GM18867 (cell line): ENCODE data around the gene SKP1.
"Not testable (repeated sequence)": the region's sequence is repeated elsewhere in the genome, so short reads cannot be mapped to it uniquely, and the experiment has no call there.

Source experiments
- ATAC-seq: cut with Tn5 transposase; IDR thresholded peaks from one replicate; pipeline ENCODE4 v1.9.1; 2021; ENCODE audit warnings: mild to moderate bottlenecking, moderate library complexity; ENCODE audit not compliant: unreplicated experiment

SKP1 gene

DNA sequence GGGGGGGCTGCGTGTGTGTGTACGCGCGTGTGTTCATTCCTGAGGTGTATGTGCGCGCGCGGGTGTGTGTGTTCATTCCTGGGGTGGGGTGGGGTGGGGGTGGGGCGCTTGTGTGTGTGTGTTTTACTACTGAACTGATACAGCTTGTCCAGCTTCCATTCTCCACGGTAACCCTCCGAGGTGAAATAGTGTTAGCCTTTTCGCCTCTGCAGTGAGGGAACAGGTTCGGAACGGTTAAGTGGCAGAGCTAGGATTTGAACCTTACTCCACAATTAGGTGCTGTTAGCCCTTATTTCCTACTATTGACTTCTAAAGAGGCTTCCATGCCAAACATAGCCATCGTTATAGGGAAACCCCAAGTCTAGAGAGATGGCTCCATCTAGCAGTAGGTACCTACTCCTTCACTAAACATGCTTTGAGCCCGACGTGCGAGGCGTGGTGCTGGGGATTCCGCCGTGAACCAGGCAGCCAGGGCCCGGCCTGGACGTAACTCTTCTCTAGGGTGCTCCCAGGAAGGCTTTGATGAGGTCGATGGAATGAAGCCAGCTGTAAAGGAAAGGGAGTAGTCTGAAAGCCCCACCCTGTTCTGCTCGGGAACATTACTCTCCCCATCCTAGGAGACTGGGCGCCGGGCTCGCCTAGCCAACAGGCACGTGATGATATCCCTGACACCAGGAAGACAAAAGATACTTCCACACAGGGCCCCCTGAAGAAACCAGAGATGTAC, 782 bp upstream of the SKP1 start:
- no peak for ATAC-seq

GRCh38 chr5:134175921-134176510, 734 bp downstream of the SKP1 start:
- ATAC-seq = peak; percentile 26

DNA sequence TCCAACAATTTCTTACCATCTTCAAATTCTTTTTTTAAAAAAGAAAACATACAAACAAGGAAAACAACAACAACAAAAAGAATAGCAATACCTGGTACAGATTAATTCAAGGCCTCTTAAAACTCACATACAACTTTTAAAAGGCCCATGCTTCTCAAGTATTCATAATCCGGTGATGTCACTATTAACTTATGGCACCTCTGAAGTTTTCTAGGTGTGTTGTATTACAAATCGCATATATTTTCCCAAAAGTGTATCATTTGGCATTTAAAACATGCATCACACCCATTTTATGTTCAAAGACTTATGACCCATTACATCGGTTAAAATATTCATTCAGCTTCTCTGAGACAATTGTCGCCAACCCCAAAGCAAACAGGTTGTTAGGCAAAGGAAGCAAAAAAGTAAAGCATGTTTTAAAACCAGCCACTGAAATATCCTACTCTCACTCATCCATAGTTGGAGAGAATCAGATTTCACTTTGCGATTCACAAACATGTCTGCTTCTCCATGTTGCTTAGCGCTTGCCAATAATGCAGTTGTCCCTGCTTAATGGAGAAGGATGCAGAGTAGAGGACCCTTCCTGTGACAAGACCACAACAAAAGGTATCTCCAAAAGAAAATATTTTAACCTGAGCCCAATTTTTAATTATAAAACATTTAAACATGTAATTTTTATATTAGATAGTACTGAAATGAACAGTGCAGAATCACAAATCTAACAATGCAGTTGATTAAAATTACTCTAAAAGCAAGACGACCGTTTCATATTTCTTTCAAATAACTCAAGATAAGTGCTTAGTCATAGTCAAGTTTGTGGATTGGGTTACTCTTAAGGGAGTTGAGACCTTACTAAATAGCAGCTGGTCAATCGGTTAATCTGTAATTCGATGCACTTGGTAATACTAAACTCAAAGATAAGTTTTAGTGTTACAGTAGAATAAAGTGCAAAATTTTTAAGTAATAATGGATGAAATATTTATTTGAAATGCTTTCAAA, 1.6 kb downstream of the SKP1 start:
- ATAC-seq = no peak

- no peak for ATAC-seq
Observed at GRCh38 chr5:134171972-134172371, 4.8 kb downstream of the SKP1 start.

DNA sequence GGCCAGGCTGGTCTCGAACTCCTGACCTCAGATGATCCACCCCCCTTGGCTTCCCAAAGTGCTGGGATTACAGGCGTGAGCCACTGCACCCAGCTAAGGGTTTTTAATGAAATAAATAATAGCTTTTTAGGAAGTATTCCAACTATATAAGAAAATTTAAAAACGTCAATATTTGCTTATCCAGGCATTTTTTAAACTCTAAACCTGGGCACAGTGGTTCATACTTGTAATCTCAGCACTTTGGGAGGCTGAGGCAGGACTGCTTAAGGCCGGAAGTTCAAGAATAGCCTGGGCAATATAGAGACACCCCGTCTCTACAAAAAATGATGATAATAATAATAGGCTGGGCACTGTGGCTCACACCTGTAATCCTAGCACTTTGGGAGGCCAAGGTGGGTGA, 14.2 kb downstream of the SKP1 start:
- no peak for ATAC-seq

DNA sequence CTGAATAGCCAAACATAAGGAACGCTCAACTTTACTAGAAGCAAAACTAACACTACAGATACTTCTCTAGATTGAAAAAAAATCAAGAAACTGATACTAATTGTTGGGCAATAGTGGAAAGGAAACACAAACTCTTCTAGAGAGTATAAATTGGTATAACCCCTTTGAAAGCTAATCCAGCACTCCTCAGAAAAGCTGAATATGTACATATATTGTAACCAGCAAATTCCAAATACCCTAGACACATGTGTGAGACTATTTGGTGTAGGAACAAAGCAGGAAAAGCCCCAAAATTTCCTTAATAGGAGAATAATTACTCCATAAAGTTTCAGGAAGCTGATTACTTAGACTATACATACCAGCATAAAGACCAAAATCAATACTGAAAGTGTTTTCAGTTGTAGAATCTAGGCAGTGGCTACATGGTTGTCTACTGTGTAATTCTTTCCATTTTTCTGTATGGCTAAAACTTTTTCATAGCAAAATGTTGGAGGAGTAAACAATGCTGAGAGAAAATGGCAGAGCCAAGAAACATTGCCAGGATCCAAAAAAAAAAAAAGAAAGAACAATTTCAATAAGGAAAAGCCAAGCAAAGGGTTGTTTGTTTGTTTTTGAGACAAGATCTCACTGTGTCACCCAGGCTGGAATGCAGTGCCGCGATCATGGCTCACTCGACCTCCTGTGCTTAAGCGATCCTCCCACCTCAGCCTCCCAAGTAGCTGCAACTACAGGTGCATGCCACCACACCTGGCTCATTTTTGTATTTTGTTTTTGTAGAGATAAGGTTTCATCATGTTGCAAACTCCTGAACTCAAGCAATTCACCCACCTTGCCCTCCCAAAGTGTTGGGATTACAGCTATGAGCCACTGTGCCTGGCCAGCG, 15.0 kb downstream of the SKP1 start:
- no peak for ATAC-seq

GRCh38 chr5:134153657-134154056, 23.1 kb downstream of the SKP1 start:
- no peak for ATAC-seq

DNA sequence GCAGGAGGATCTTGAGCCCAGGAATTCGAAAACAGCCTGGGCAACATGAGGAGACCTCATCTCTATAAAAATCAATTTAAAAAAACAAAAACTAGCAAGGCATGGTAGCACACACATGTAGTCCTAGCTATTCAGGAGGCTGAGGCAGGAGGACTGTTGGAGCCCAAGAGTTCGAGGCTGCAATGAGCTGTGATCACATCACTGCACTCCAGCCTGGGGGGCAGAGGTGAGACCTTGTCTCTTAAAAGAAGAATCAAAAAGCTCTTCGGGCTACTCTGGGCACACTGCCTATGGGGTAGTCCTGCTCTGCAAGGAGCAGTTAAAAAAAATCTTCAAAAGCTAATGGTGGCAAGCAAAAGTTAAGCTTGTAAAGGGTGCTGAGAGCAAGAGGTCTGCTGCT, 23.5 kb downstream of the SKP1 start:
- no peak for ATAC-seq

- not testable (repeated sequence) for ATAC-seq
Observed at GRCh38 chr5:134152173-134152832, 24.4 kb downstream of the SKP1 start.

GRCh38 chr5:134151723-134152122, 25.0 kb downstream of the SKP1 start:
- ATAC-seq = no peak

- ATAC-seq = no peak
Observed at GRCh38 chr5:134149571-134150303, 27.0 kb downstream of the SKP1 start.

GRCh38 chr5:134148986-134149539, 27.7 kb downstream of the SKP1 start:
- no peak for ATAC-seq

- no peak for ATAC-seq
Observed at GRCh38 chr5:134148316-134148715, 28.4 kb downstream of the SKP1 start.

DNA sequence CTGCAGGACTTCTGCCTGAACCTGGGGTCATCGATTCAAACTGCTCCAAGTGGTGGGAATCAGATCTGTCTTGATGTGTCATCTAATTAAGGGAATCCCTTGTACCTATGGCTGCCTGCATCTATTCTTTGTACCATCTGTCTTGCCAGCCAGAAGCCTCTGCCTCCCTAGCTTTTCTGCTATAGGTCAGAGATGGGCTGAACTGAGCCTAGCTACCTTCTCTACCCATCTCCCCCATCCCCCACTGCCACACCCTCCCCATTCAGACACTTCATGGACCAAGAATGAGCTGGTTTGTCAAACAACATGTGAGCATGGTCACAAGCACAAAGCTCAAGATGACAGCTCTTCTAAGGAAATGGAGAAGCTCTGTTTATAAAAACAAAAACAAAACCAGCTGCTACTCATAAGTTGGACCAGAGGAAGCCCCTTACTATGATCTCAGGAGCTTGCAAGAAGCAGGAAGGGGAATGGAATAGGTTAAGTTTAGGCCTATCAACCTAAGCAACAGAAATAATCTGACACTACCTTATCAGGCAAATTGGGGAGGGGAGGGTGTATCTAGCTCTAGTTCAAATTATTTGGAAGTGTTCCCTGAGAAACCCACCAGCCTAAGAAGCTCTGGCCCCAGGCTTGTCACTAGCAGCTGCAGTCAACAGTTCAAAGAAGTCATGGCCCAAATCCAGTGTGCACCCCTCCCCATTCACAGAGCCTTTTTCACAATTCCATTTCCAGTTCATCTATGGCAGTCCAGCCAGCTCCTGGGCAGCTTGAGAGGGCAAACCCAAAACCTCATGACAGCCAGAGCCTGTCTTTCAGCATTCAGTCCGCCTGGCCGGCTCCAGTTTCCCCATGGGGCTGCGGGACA, 29.9 kb downstream of the SKP1 start:
- ATAC-seq = no peak

- peak; percentile 72 for ATAC-seq
Observed at GRCh38 chr5:134145779-134146581, 30.8 kb downstream of the SKP1 start.

GRCh38 chr5:134145041-134145757, 31.6 kb downstream of the SKP1 start:
- no peak for ATAC-seq
